GOT3 (cell line): ENCODE results near the gene GAGE13.
"Not testable (repeated sequence)": the region's sequence is repeated elsewhere in the genome, so short reads cannot be mapped to it uniquely, and the experiment has no call there.

ENCODE experiments used
- DNase-seq: peaks from one replicate; lab custom pipeline; 2025; ENCODE audit warnings: mixed read lengths; lab: John Stamatoyannopoulos, UW

GAGE13 gene

GRCh38 chrX:49331841-49332240 is 459 bp downstream of the GAGE13 start:
- DNase-seq = not testable (repeated sequence)

GRCh38 chrX:49341449-49341848 is 10.1 kb downstream of the GAGE13 start:
- DNase-seq = not testable (repeated sequence)

DNA sequence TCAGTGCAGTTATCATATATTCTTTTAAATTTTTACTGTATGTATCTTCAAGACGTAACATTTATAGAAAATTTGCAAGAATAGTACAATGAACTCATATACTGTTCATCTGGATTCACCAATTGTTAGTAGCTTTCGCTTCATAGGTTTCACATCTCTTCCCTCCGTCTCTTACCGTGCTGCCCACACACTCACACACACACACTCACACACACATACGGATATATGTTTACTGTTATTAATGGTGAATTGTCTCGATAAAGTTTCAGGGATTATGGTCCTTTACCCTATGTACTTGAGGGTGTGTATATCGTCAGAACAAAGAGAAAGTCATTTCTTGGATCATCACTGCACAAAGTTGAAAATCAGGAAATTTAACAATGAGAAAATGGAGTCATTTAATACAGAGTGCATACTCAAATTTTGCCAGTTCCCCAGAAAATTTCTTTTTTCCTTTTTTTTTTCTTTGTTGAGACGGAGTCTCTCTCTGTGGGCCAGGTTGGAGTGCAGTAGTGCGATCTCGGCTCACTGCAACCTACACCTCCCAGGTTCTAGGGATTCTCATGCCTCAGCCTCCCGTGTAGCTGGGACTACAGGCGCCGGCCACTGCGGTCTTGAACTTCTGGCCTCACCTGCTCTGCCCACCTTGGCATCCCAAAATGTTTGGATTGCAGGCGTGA is 13.3 kb downstream of the GAGE13 start:
- DNase-seq = not testable (repeated sequence)

- not testable (repeated sequence) for DNase-seq
Measured at GRCh38 chrX:49345402-49345801, 14.0 kb downstream of the GAGE13 start.

- DNase-seq = not testable (repeated sequence)
Measured at GRCh38 chrX:49346150-49346549, 14.8 kb downstream of the GAGE13 start.
